GM18502 (cell line): ENCODE measurements around the gene ARHGAP22.

Source experiments
- ATAC-seq: cut with Tn5 transposase; IDR thresholded peaks from one replicate; pipeline ENCODE4 v1.9.1; 2021; ENCODE audit warnings: mild to moderate bottlenecking; ENCODE audit not compliant: unreplicated experiment, poor library complexity

The ARHGAP22 gene

GRCh38 chr10:48412933-48413332 lies 191.9 kb downstream of the ARHGAP22 start:
- no peak for ATAC-seq

GRCh38 chr10:48412081-48412480 lies 192.8 kb downstream of the ARHGAP22 start:
- no peak for ATAC-seq

GRCh38 chr10:48411510-48411909 lies 193.4 kb downstream of the ARHGAP22 start:
- ATAC-seq = no peak

GRCh38 chr10:48410503-48410902 lies 194.4 kb downstream of the ARHGAP22 start:
- ATAC-seq = no peak

GRCh38 chr10:48406658-48407057 lies 198.2 kb downstream of the ARHGAP22 start:
- ATAC-seq = no peak

- ATAC-seq = no peak
Measured at GRCh38 chr10:48406204-48406603, 198.7 kb downstream of the ARHGAP22 start.

- no peak for ATAC-seq
Measured at GRCh38 chr10:48404646-48405045, 200.2 kb downstream of the ARHGAP22 start.

GRCh38 chr10:48400850-48401220 lies 204.0 kb downstream of the ARHGAP22 start:
- no peak for ATAC-seq

GRCh38 chr10:48400129-48400849 lies 204.6 kb downstream of the ARHGAP22 start:
- no peak for ATAC-seq

- no peak for ATAC-seq
Measured at GRCh38 chr10:48399551-48399950, 205.3 kb downstream of the ARHGAP22 start.

GRCh38 chr10:48399056-48399541 lies 205.8 kb downstream of the ARHGAP22 start:
- no peak for ATAC-seq

GRCh38 chr10:48398261-48398660 lies 206.6 kb downstream of the ARHGAP22 start:
- ATAC-seq = no peak
